ENCODE measurements around the gene PANX3. TPM values are rescaled to one million over a fixed set of nuclear protein-coding genes. Genes with fewer than 3 reads are reported as not detected.

Gene PANX3
- total and polyA plus RNA-seq, 9 of the 15 experiments (the other 6 are each of a cell fraction or from before 2014, with no cell fraction given), result 0.09 to 0.69 (median 0.39) TPM

DNA sequence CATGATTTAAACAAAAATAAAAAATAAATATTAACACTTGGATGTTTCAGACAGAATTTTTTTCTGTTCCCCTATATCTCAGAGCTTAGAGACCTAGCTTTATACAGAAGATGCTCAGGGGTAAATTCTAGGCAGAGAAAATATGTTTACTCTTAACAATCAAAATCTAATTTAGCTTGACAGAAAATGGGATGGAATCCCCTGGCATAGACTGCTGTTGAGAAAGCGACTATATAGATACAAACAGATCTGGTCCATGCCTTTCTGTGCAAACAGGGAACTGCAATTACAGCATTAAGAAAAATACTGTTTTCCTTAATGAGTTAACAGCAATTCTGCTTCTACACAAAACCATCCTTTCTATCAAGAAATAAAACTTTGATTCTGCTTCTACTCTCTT, 47.8 kb downstream of the PANX3 start (continued):
- TF ChIP-seq, protein P1, sequence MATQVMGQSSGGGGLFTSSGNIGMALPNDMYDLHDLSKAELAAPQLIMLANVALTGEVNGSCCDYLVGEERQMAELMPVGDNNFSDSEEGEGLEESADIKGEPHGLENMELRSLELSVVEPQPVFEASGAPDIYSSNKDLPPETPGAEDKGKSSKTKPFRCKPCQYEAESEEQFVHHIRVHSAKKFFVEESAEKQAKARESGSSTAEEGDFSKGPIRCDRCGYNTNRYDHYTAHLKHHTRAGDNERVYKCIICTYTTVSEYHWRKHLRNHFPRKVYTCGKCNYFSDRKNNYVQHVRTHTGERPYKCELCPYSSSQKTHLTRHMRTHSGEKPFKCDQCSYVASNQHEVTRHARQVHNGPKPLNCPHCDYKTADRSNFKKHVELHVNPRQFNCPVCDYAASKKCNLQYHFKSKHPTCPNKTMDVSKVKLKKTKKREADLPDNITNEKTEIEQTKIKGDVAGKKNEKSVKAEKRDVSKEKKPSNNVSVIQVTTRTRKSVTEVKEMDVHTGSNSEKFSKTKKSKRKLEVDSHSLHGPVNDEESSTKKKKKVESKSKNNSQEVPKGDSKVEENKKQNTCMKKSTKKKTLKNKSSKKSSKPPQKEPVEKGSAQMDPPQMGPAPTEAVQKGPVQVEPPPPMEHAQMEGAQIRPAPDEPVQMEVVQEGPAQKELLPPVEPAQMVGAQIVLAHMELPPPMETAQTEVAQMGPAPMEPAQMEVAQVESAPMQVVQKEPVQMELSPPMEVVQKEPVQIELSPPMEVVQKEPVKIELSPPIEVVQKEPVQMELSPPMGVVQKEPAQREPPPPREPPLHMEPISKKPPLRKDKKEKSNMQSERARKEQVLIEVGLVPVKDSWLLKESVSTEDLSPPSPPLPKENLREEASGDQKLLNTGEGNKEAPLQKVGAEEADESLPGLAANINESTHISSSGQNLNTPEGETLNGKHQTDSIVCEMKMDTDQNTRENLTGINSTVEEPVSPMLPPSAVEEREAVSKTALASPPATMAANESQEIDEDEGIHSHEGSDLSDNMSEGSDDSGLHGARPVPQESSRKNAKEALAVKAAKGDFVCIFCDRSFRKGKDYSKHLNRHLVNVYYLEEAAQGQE (IDR thresholded peaks at IDR 0.05; ENCODE audit: borderline replicate concordance), result no peak
- TF ChIP-seq, protein P1 (CRISPR knock-in tag; IDR thresholded peaks at IDR 0.05; ENCODE audit: low read depth), result no peak
- TF ChIP-seq RAD51 (IDR thresholded peaks at IDR 0.05; ENCODE audit: borderline replicate concordance, low read depth) (no peak), PPARD (CRISPR knock-in tag; IDR thresholded peaks at IDR 0.05) (no peak), PHF8 (IDR thresholded peaks at IDR 0.05; ENCODE audit: borderline replicate concordance, low read length) (no peak), THRAP3 (IDR thresholded peaks at IDR 0.05; ENCODE audit: borderline replicate concordance) (no peak), GTF2E2 (tag; IDR thresholded peaks at IDR 0.05) (no peak), GATAD2A (IDR thresholded peaks at IDR 0.05) (no peak)
- TF ChIP-seq, protein P2, sequence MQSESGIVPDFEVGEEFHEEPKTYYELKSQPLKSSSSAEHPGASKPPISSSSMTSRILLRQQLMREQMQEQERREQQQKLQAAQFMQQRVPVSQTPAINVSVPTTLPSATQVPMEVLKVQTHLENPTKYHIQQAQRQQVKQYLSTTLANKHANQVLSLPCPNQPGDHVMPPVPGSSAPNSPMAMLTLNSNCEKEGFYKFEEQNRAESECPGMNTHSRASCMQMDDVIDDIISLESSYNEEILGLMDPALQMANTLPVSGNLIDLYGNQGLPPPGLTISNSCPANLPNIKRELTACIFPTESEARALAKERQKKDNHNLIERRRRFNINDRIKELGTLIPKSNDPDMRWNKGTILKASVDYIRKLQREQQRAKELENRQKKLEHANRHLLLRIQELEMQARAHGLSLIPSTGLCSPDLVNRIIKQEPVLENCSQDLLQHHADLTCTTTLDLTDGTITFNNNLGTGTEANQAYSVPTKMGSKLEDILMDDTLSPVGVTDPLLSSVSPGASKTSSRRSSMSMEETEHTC (IDR thresholded peaks at IDR 0.05), result no peak
- TF ChIP-seq, protein P3, sequence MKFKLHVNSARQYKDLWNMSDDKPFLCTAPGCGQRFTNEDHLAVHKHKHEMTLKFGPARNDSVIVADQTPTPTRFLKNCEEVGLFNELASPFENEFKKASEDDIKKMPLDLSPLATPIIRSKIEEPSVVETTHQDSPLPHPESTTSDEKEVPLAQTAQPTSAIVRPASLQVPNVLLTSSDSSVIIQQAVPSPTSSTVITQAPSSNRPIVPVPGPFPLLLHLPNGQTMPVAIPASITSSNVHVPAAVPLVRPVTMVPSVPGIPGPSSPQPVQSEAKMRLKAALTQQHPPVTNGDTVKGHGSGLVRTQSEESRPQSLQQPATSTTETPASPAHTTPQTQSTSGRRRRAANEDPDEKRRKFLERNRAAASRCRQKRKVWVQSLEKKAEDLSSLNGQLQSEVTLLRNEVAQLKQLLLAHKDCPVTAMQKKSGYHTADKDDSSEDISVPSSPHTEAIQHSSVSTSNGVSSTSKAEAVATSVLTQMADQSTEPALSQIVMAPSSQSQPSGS (CRISPR knock-in tag; IDR thresholded peaks at IDR 0.05), result no peak
- TF ChIP-seq, protein P4, sequence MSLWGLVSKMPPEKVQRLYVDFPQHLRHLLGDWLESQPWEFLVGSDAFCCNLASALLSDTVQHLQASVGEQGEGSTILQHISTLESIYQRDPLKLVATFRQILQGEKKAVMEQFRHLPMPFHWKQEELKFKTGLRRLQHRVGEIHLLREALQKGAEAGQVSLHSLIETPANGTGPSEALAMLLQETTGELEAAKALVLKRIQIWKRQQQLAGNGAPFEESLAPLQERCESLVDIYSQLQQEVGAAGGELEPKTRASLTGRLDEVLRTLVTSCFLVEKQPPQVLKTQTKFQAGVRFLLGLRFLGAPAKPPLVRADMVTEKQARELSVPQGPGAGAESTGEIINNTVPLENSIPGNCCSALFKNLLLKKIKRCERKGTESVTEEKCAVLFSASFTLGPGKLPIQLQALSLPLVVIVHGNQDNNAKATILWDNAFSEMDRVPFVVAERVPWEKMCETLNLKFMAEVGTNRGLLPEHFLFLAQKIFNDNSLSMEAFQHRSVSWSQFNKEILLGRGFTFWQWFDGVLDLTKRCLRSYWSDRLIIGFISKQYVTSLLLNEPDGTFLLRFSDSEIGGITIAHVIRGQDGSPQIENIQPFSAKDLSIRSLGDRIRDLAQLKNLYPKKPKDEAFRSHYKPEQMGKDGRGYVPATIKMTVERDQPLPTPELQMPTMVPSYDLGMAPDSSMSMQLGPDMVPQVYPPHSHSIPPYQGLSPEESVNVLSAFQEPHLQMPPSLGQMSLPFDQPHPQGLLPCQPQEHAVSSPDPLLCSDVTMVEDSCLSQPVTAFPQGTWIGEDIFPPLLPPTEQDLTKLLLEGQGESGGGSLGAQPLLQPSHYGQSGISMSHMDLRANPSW (CRISPR knock-in tag; IDR thresholded peaks at IDR 0.05), result no peak

Measured in K562 (cell line).